Ishikawa (cell line): ENCODE measurements around the gene WDR43.

Source experiments
- CEBPB ChIP-seq: IDR thresholded peaks from 2 replicates; pipeline ENCODE4 v1.6.1; 2012
- CREB1 ChIP-seq: IDR thresholded peaks from 2 replicates; pipeline ENCODE4 v1.6.1; 2012; ENCODE audit warnings: low read depth
- EGR1 ChIP-seq: IDR thresholded peaks from 2 replicates; pipeline ENCODE4 v1.6.1; 2012
- EP300 ChIP-seq: IDR thresholded peaks from 2 replicates; pipeline ENCODE4 v1.6.1; 2012; ENCODE audit warnings: borderline replicate concordance
- FOXM1 ChIP-seq: IDR thresholded peaks from 2 replicates; pipeline ENCODE4 v1.6.1; 2012; ENCODE audit warnings: low read depth, borderline replicate concordance
- NFIC ChIP-seq: IDR thresholded peaks from 2 replicates; pipeline ENCODE4 v1.6.1; 2012
- RAD21 ChIP-seq: IDR thresholded peaks from 2 replicates; pipeline ENCODE4 v1.6.1; 2012; ENCODE audit warnings: low read depth
- REST ChIP-seq: IDR thresholded peaks from 2 replicates; pipeline ENCODE4 v1.6.1; 2012; ENCODE audit warnings: low read depth, mild to moderate bottlenecking
- TAF1 ChIP-seq: IDR thresholded peaks from 2 replicates; pipeline ENCODE4 v1.6.1; 2012; ENCODE audit warnings: low read depth, mild to moderate bottlenecking
- TCF12 ChIP-seq: IDR thresholded peaks from 2 replicates; pipeline ENCODE4 v1.6.1; 2012; ENCODE audit warnings: low read depth
- TEAD4 ChIP-seq: IDR thresholded peaks from 2 replicates; pipeline ENCODE4 v1.6.1; 2012
- USF1 ChIP-seq: IDR thresholded peaks from 2 replicates; pipeline ENCODE4 v1.6.1; 2012
- YY1 ChIP-seq: IDR thresholded peaks from 2 replicates; pipeline ENCODE4 v1.6.1; 2012; ENCODE audit warnings: low read depth
- ZBTB7A ChIP-seq: IDR thresholded peaks from 2 replicates; pipeline ENCODE4 v1.6.1; 2012; ENCODE audit warnings: low read depth
- TF ChIP-seq, protein P1 (sequence below): IDR thresholded peaks from 2 replicates; pipeline ENCODE4 v1.6.1; 2012

Gene WDR43

DNA sequence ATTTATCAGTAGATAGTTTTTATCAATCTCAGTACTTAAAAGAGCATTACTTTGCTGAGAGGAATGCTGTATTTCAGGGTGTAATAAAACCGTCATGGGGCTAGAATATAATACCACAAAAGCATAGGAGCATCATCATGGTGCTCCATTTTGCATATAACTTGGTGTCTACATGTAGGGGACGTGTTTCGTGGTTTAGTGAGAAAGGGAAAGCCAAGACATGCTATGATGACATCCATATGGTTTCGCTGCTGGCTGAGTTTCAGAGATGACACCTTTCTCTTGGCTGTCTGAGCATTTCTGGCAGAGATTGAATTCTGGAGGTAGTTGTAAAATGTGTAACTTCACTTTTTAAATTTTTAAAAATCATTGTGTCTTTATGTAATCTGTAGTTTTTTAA lies 32.4 kb downstream of the WDR43 start:
- TF ChIP-seq EP300: no peak
- no peak for TF ChIP-seq ZBTB7A
- no peak for TF ChIP-seq NFIC
- TF ChIP-seq TEAD4: no peak
- no peak for TF ChIP-seq CEBPB
- TF ChIP-seq TAF1: no peak
- no peak for TF ChIP-seq USF1
- no peak for TF ChIP-seq REST
- TF ChIP-seq, protein P1, sequence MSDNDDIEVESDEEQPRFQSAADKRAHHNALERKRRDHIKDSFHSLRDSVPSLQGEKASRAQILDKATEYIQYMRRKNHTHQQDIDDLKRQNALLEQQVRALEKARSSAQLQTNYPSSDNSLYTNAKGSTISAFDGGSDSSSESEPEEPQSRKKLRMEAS: no peak
- no peak for TF ChIP-seq YY1
- no peak for TF ChIP-seq TCF12
- no peak for TF ChIP-seq RAD21
- TF ChIP-seq FOXM1: no peak

- TF ChIP-seq REST (no peak), ZBTB7A (no peak), TAF1 (no peak), FOXM1 (no peak), YY1 (no peak), EP300 (no peak), TEAD4 (no peak), CREB1 (no peak), RAD21 (no peak)
Observed at GRCh38 chr2:28927469-28927868, 33.0 kb downstream of the WDR43 start.

- TF ChIP-seq TEAD4 (no peak), EP300 (no peak), CEBPB (no peak), REST (no peak), USF1 (no peak), CREB1 (no peak), EGR1 (no peak), RAD21 (no peak), YY1 (no peak), ZBTB7A (no peak), FOXM1 (no peak), TAF1 (no peak), TCF12 (no peak)
- TF ChIP-seq, protein P1: no peak
Observed at GRCh38 chr2:28927878-28928277, 33.4 kb downstream of the WDR43 start.

- no peak for TF ChIP-seq NFIC
- TF ChIP-seq EGR1: no peak
- no peak for TF ChIP-seq RAD21
- no peak for TF ChIP-seq YY1
- TF ChIP-seq EP300: no peak
- TF ChIP-seq TCF12: no peak
- no peak for TF ChIP-seq FOXM1
- no peak for TF ChIP-seq USF1
- no peak for TF ChIP-seq TEAD4
- TF ChIP-seq CREB1: no peak
Observed at GRCh38 chr2:28929581-28929980, 35.1 kb downstream of the WDR43 start.
